WTC11 (cell line): ENCODE measurements around the gene MRFAP1L1.

Experiments
- HMGA2 ChIP-seq: fragments of 250-450 bp; sonication (Bioruptor Pico); IDR thresholded peaks from 2 replicates; pipeline ENCODE4 v1.4.0; 2021; ENCODE audit warnings: mild to moderate bottlenecking, moderate library complexity
- TEAD1 ChIP-seq: sonication (generic); formaldehyde crosslinking; IDR thresholded peaks from 2 replicates; pipeline ENCODE4 v1.8.0; 2022; ENCODE audit warnings: mild to moderate bottlenecking, missing genetic modification reagents
- ZBTB21 ChIP-seq: sonication (generic); formaldehyde crosslinking; IDR thresholded peaks from 2 replicates; pipeline ENCODE4 v1.8.1; 2023; ENCODE audit warnings: mild to moderate bottlenecking, missing genetic modification reagents, borderline replicate concordance
- TF ChIP-seq, protein P1 (sequence below): fragments of 200-600 bp; IDR thresholded peaks from 2 replicates; pipeline ENCODE4 v1.8.0; 2022; ENCODE audit warnings: antibody characterized with exemption

- TF ChIP-seq, protein P1, sequence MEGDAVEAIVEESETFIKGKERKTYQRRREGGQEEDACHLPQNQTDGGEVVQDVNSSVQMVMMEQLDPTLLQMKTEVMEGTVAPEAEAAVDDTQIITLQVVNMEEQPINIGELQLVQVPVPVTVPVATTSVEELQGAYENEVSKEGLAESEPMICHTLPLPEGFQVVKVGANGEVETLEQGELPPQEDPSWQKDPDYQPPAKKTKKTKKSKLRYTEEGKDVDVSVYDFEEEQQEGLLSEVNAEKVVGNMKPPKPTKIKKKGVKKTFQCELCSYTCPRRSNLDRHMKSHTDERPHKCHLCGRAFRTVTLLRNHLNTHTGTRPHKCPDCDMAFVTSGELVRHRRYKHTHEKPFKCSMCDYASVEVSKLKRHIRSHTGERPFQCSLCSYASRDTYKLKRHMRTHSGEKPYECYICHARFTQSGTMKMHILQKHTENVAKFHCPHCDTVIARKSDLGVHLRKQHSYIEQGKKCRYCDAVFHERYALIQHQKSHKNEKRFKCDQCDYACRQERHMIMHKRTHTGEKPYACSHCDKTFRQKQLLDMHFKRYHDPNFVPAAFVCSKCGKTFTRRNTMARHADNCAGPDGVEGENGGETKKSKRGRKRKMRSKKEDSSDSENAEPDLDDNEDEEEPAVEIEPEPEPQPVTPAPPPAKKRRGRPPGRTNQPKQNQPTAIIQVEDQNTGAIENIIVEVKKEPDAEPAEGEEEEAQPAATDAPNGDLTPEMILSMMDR = no peak
- TF ChIP-seq ZBTB21 (CRISPR knock-in tag) (no peak), TEAD1 (CRISPR knock-in tag) (no peak), HMGA2 (CRISPR knock-in tag) (no peak)
Measured at GRCh38 chr4:6710996-6711395, 1.3 kb upstream of the MRFAP1L1 start.
